ACHN (cell line): Measurements from ENCODE around the gene HGS.
"Not testable (repeated sequence)": the region's sequence is repeated elsewhere in the genome, so short reads cannot be mapped to it uniquely, and the experiment has no call there.

Experiments
- DNase-seq: peaks from one replicate; pipeline ENCODE4 v3.0.0-alpha.2; 2015
- in situ Hi-C: cut with HindIII; loops from 2 replicates; pipeline ENCODE4 v1.10.0; 2017; ENCODE audit warnings: low sequenced_read_pairs, low pct_ligation_motif_present, low pct_unique_long_range_greater_than_20kb

Gene HGS

GRCh38 chr17:81652906-81653771, 30.7 kb upstream of the HGS start:
- no peak for DNase-seq
- in situ Hi-C loops: no loop called here

DNA sequence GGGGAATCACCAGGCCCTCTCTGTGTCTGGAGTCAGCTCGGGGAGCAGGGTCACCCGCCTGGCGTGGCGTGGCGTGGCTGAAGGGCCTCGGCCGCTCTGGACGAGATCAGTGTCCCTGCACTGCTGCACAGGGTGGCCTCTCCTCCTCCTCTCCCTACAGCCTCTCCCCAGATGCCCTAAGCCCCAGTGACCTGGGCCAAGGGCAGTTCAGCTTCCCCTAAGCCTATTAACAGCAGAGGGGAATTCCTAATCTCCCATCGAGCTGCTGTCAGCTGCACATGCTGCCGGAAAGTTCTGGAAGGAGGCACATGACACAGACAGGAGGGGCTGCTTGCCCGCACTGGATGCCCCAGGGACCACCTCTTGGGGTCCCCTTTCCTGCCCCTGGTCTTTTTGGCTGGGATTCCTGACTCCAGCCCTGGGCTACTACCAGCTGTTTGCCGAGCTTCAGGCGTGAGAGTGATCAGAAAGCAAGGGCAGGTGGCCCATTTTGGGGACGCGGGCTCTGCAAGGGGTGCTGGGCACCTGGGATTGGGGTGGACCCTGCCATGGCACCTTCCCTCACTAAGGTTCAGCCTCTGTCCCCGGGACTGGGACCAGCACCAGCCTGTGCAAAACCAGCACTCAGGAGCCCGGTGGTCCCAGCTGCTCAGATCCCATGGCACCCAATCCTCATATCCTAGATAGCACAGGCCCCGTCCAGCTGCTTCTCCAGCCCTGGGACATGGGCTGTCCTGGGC, 28.3 kb upstream of the HGS start:
- DNase-seq: no peak
- in situ Hi-C loops: no loop called here

GRCh38 chr17:81656118-81656743, 27.6 kb upstream of the HGS start, which contains the start of gene PDE6G:
TSS of gene PDE6G (minus strand) at chr17:81656542. CDS start at chr17:81653305, 3,237 bp downstream.
- DNase-seq: no peak
- in situ Hi-C loops: no loop called here

- DNase-seq: no peak
- in situ Hi-C loops: no loop called here
These were observed 27.0 kb upstream of the HGS start for GRCh38 chr17:81656835-81657234.

GRCh38 chr17:81659038-81659437, 24.8 kb upstream of the HGS start:
- DNase-seq: no peak
- in situ Hi-C loops: no loop called here

GRCh38 chr17:81660441-81660840, 23.4 kb upstream of the HGS start:
- no peak for DNase-seq
- in situ Hi-C loops: no loop called here

DNA sequence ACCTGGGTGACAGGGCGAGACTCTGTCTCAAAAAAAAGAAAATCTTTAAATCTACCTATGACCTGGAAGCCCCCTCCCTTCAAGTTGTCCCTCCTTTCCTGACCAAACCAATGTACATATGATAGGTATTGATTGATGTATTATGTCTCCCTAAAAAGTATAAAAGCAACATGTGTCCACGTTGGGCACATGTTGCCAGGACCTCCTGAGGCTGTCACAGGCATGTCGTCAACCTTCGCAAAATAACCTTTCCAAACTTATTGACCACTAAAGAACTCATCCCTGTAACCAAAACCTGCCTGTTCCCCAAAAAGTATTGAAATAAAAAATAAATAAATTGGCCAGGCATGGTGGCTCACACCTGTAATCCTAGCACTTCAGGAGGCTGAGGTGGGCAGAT, 21.8 kb upstream of the HGS start:
- no peak for DNase-seq
- in situ Hi-C loops: no loop called here

DNA sequence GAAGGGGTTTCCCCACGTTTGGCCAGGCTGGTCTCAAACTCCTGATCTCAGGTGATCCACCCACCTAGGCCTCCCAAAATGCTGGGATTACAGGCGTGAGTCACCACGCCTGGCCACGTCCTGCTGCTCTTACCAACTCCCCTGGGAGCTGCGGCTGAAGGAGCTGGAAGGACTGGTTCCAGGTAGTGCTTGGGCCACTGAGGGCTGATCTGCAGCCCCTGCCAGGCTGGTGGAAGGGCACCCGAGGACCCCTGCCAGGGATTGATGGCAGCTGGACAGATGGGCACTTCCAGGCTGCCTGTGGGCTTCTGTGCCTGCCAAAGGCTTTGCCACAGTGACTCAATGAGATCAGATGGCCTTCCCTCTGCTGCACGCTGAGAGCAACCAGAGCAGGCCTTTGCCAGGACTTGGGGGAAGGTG, 19.8 kb upstream of the HGS start:
- no peak for DNase-seq
- in situ Hi-C loops: no loop called here

DNA sequence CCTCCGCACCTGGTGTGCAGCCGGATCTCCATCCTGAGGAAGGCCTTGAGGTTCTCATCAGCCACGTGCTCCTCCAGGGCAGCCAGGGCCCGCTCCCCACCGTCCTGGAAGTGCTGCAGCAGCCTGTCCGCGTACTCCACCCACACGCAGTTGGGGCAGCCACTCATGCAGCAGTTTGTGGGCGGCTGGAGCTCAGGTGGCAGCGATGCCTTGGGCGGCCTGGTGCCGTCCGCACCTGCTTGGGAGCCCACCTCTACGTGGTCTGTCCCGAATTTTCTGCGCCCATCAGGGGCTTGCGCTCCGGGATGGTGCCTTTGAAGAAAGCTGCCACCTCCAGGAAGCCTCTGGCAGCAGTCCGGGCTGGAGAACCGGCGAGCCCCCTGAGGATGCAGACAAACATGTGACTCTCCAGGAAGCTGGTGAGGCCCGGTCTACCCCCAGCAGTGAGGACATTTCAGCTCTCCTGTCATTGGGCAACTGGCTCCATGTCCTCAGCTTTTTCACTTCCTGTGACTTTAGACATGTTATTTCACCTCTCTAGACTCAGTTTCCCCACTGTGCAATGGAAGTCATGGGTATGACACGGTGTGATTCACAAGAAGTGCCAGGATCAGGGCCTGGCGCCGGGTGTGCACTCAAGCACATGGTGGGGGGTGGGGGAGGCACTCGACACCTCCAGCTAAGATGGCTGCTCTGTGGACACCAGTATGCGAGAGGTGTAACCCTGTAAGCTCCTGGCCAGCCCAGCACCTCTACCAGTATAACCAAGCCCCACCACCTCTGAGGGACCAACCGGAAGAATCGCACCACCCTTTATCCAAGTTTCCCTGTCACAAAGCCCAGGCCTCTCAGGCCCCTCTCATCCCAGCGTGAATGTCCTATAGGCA, 18.4 kb upstream of the HGS start:
- in situ Hi-C loops: no loop called here
- DNase-seq: peak; percentile 29

GRCh38 chr17:81666092-81666341, 17.8 kb upstream of the HGS start:
- in situ Hi-C loops: no loop called here
- DNase-seq: peak; percentile 34

GRCh38 chr17:81666342-81667191, 17.2 kb upstream of the HGS start, which contains the start of the genes CCDC137 and OXLD1:
TSS of gene CCDC137 (plus strand) at chr17:81666737. CDS start at chr17:81666767, 30 bp downstream.
TSS of gene OXLD1 (minus strand) at chr17:81666605. CDS start at chr17:81666577, 28 bp downstream.
- peak; percentile 98 for DNase-seq
- in situ Hi-C loops: no loop called here

GRCh38 chr17:81667754-81668153, 16.1 kb upstream of the HGS start:
- in situ Hi-C loops: no loop called here
- no peak for DNase-seq

DNA sequence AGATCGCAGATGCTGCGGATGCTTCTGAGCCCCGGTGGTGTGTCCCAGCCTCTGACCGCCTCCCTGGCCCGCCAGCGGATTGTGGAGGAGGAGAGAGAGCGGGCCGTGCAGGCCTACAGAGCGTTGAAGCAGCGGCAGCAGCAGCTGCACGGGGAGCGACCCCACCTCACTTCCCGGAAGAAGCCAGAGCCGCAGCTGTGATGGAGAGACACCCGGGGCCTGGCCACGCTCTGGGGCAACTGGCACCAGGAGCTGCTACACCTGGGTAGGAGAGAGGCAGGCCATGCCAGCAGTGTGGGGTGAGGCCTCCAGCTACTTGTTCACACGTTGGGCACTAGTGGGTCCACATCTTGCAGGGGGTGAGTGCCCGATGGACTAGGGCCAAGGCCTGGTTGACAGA, 11.3 kb upstream of the HGS start:
- in situ Hi-C loops: no loop called here
- DNase-seq: no peak

DNA sequence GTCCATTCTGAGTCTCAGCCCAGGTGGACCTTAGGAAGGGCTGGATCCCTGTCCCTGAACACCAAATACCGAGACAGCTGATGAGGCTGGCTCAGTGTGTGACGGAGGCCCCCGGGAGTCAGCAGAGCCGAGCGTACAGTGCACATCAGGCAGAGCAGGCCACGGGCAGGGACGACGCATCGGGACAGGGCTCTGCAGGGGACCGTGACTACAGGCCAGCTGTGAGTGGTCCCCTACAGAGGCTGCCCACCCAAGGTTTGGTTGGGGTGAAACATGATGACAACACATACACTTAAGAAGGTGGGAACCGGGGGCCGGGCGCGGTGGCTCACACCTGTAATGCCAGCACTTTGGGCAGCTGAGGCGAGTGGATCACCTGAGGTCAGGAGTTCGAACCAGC, 10.9 kb upstream of the HGS start:
- in situ Hi-C loops: no loop called here
- no peak for DNase-seq

DNA sequence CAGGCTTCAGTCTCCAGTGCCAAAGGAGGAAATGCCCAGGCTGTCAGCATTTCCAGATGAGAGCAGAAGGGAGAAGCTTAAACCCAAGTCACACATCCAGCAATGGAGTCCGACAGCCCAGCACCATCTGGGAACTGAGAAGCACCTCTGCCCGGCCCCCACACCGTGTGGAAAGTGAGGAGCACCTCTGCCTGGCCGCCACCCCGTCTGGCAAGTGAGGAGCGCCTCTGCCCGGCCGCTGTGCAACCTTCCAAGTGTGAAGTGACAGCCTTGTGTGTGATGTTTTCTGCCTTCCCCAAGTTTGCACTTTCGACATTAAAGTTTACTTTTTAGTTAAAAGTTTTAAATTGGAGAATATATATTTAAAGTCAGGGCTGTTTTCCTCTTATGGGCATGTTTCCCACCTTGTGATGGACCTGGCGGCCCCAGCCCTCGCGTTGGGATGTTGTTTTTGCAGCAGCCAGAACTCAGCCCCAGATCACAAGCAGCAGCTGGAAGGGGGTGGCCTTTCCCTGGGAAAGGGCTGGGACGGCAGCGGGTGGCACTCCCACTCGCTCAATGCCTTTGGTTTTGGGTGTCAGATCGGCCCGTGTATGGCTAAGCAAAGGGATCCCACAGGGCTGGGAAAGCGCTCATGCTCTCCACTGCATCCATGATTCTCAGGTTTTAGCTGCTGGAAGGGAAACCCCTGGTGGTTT, 10.1 kb upstream of the HGS start:
- no peak for DNase-seq
- in situ Hi-C loops: no loop called here

DNA sequence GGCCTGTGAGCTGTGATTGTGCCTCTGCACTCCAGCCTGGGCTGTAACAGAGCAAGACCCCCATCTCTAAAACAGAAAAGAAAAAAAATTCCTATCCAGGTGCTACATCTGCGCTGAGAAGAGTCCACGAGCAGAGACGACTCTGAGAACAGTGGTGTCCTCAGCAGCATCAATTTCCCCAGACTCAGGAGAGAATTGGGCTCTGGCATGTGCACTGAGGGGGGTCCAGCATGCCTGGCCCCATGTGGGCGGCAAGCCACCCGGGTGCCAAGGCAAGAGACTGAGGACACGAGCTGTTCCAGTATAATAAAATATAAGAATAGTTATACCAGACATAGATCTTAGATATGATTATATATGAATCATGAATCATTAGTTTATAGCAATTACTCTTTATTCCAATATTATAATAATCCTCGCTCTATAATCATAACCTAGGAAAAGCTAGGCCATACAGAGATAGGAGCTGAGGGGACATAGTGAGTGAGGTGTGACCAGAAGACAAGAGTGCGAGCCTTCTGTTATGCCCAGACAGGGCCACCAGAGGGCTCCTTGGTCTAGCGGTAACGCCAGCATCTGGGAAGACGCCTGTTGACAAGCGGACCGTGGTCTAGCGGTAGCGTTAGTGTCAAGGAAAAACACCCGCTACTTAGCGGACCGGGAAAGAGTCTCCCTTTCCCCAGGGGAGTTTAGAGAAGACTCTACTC, 8.1 kb upstream of the HGS start:
- in situ Hi-C loops: not testable (repeated sequence)
- peak; percentile 48 for DNase-seq

GRCh38 chr17:81676906-81677305, 6.9 kb upstream of the HGS start:
- in situ Hi-C loops: no loop called here

More at GRCh38 chr17:81676906-81677305, 6.9 kb upstream of the HGS start:
- no peak for DNase-seq
